ENCODE results near the gene RPS21. TPM values are rescaled to one million over a fixed set of nuclear protein-coding genes. Genes with fewer than 3 reads are reported as not detected.

The RPS21 gene
- total RNA-seq, 2 experiments from 2014 or later: 3,015 to 3,210 TPM

DNA sequence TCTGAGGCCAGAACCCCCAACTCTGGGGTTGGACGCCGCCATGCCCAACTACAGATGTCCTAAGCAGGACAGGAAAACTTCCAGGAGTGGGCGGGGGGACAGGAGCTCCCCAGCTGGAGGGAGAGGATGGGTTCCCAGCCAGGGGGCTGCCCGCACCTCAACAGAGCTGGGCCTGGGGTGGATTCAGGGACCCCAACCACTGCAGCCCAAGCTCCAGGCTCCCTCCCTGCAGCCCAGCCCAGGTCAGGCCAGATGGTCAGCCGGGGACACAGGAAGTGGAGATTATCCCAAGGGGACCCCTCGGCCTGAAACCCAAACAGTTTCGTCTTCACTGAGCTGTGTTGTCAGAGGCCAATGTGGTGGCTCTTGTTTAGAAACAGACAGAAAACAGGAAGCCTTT is 29.2 kb upstream of the RPS21 start:
- H3K4me3 ChIP-seq (ENCODE audit: low read length): no peak overlapping the region
- ChIA-PET CTCF (no interaction called here), POLR2A (no interaction called here)
- H3K4me1 ChIP-seq (ENCODE audit: insufficient read depth, low read length): no peaks in the 10 kb centered on the region
- no peak for DNase-seq
- H3K27me3 Mint-ChIP-seq: peaks cover 4% of the 10 kb centered on the region
- no peak for TF ChIP-seq CTCF (IDR thresholded peaks at IDR 0.05)
- peaks cover 5 to 8% of the 10 kb centered on the region in 2 experiments for H3K27me3 ChIP-seq (ENCODE audit: control insufficient read depth in 1 of 2, insufficient read depth in 2 of 2, low read length in 2 of 2)
- no peak overlapping the region for H3K27ac ChIP-seq (ENCODE audit: low read depth in 1 of 2, low read length in 2 of 2)
- no peak overlapping the region for H3K4me3 Mint-ChIP-seq
- no peaks in the 10 kb centered on the region for H3K36me3 Mint-ChIP-seq (ENCODE audit: low read depth)
- no peak overlapping the region for H3K27ac Mint-ChIP-seq
- intact Hi-C loops (cut with DNase I, micrococcal nuclease): no loop called here
- no peaks in the 10 kb centered on the region for H3K36me3 ChIP-seq (ENCODE audit: insufficient read depth, low read length)
- no peaks in the 10 kb centered on the region for H3K4me1 Mint-ChIP-seq (ENCODE audit: low read depth)
- no peak for ATAC-seq (ENCODE audit: poor library complexity)
- peaks cover 0 to 7% of the 10 kb centered on the region in 2 experiments for H3K9me3 ChIP-seq (ENCODE audit: control insufficient read depth in 1 of 2, insufficient read depth in 1 of 2, low read length in 2 of 2)
- H3K9me3 Mint-ChIP-seq: no peaks in the 10 kb centered on the region

DNA sequence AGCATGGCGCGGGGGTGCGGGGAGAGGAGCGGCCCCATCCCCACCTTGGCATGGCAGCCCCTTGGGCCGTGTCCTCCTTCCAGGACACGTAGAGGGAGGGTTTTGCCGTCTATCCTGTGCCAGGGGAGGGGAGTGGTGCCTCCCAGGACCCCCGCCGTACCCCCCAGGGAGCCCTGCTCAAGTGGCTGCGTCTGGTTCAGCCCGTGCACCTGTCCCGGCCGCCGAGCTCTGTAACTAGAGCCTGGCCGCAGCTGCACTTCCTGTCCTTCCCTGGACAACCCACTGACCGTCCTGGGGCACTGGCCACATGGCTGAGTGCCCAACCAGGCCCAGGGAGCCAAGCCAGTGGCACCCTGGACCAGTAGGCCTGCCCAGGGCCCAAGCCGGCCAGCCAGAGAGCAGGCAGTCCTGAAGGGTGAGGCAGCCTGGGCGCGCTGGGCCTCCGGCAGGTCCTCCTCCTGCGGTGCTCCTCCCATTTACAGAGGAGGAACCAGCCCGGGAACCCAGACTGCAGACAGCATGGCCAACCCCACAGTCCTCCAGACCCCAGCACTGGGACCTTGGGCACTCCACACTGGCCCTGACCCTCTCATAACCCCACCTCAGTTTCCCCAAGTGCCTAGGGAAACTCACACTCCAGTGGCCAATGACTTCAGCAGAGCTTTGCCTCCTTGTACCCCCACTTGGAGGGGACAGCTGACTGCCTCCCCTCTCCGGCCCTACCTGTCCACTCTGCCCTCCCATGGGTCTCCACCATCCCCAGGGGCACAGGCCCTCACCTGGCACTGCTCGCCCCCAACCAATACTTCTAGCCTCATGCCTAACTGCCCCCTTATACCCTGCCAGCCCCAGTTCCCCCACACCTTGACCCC is 28.5 kb upstream of the RPS21 start:
- Mint-ChIP-seq H3K4me1 (ENCODE audit: low read depth) (no peaks in the 10 kb centered on the region), H3K27me3 (peaks cover 6% of the 10 kb centered on the region), H3K4me3 (no peak overlapping the region), H3K9me3 (no peaks in the 10 kb centered on the region), H3K27ac (no peak overlapping the region), H3K36me3 (ENCODE audit: low read depth) (no peaks in the 10 kb centered on the region)
- Histone ChIP-seq H3K27ac (ENCODE audit: low read depth in 1 of 2, low read length in 2 of 2) (no peak overlapping the region), H3K4me3 (ENCODE audit: low read length) (no peak overlapping the region), H3K36me3 (ENCODE audit: insufficient read depth, low read length) (no peaks in the 10 kb centered on the region), H3K27me3 (ENCODE audit: control insufficient read depth in 1 of 2, insufficient read depth in 2 of 2, low read length in 2 of 2) (peaks cover 5 to 8% of the 10 kb centered on the region in 2 experiments), H3K9me3 (ENCODE audit: control insufficient read depth in 1 of 2, insufficient read depth in 1 of 2, low read length in 2 of 2) (peaks cover 0 to 7% of the 10 kb centered on the region in 2 experiments), H3K4me1 (ENCODE audit: insufficient read depth, low read length) (no peaks in the 10 kb centered on the region)
- no peak for DNase-seq
- no peak for TF ChIP-seq CTCF (IDR thresholded peaks at IDR 0.05)
- intact Hi-C loops (cut with DNase I, micrococcal nuclease): no loop called here
- no peak for ATAC-seq (ENCODE audit: poor library complexity)
- CTCF ChIA-PET: no interaction called here
- POLR2A ChIA-PET: no interaction called here

DNA sequence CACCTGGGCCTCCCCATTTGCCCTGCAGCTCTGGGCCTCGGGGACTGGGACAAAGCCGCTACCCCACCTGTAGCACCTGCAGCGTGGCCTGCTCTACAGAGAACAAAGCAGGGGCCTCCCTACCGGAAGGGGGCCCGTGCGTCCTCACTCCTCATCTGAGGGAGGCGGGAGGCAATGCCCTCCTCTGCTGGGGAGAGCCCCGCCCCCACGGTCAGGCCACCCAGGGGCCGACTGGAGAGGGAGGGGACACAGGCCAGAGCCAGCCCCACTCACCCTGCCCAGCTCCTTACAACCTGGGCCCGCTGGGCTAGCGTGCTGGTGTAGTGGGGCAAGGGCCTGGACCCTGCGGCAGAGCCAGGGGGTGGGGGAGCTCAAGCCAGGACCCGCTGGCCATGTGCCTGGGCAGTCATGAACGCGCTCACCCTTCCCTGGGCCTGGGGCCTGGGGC is 27.8 kb upstream of the RPS21 start:
- no peak for TF ChIP-seq CTCF (IDR thresholded peaks at IDR 0.05)
- no peaks in the 10 kb centered on the region for H3K4me1 ChIP-seq (ENCODE audit: insufficient read depth, low read length)
- Mint-ChIP-seq H3K27ac (no peak overlapping the region), H3K4me1 (ENCODE audit: low read depth) (no peaks in the 10 kb centered on the region), H3K36me3 (ENCODE audit: low read depth) (no peaks in the 10 kb centered on the region), H3K4me3 (no peak overlapping the region), H3K9me3 (no peaks in the 10 kb centered on the region), H3K27me3 (peaks cover 10% of the 10 kb centered on the region)
- intact Hi-C loops (cut with DNase I, micrococcal nuclease): no loop called here
- ChIA-PET POLR2A (no interaction called here), CTCF (no interaction called here)
- H3K9me3 ChIP-seq (ENCODE audit: control insufficient read depth in 1 of 2, insufficient read depth in 1 of 2, low read length in 2 of 2): peaks cover 0 to 7% of the 10 kb centered on the region in 2 experiments
- peaks cover 5 to 13% of the 10 kb centered on the region in 2 experiments for H3K27me3 ChIP-seq (ENCODE audit: control insufficient read depth in 1 of 2, insufficient read depth in 2 of 2, low read length in 2 of 2)
- ATAC-seq (ENCODE audit: poor library complexity) (no peak), DNase-seq (no peak)
- no peak overlapping the region for H3K4me3 ChIP-seq (ENCODE audit: low read length)
- no peaks in the 10 kb centered on the region for H3K36me3 ChIP-seq (ENCODE audit: insufficient read depth, low read length)
- H3K27ac ChIP-seq (ENCODE audit: low read depth in 1 of 2, low read length in 2 of 2): no peak overlapping the region
